ENCODE measurements around the gene URI1.

DNA sequence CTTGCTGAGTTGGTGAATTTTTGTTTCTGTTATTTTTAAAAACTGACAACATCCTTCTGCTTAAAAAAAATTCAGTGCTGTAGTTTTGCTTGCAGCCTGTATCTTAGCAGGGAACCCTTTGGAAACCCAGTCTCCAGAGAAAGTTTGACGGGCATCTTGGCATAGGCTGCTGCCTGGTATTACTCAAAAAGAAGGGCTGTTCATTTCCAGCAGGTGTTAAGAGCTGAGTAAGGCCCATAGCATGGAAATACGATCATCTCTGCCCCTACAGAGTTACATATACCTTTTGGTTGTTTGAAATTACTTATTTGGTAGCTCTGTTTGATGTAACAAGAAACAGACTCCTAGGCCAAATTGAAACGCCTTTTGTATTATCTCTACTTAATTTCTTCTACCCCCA, 41.5 kb downstream of the URI1 start:
- no peak for TF ChIP-seq EZH2 (IDR thresholded peaks at IDR 0.05; ENCODE audit: borderline replicate concordance, insufficient read depth, low read depth, low read length, poor library complexity, severe bottlenecking)
- no peak for TF ChIP-seq CTCF (IDR thresholded peaks at IDR 0.05)
